IMR-90 (cell line): ENCODE measurements around the gene RAPGEF3. TPM values are rescaled to one million over a fixed set of nuclear protein-coding genes. Genes with fewer than 3 reads are reported as not detected.

Source experiments
- ATAC-seq: fragments of 200-7000 bp; cut with Tn5 transposase; 2 replicates; pipeline ENCODE4 v1.9.1; 2020; ENCODE audit warnings: low read depth, mild to moderate bottlenecking, moderate library complexity
- BruUV-seq: library from RNA; stranded (reverse); fragments of 400-500 nt; replicated peaks from 2 replicates; lab custom pipeline; 2021; lab: Mats Ljungman, UMichigan
- CTCF ChIA-PET: fragments of 300-600 bp; formaldehyde crosslinking; extraction: SDS; loops from one replicate; lab custom pipeline; 2021; ENCODE audit warnings: antibody characterized with exemption; lab: Yijun Ruan, JAX
- POLR2A ChIA-PET: fragments of 300-600 bp; sonication (Branson Sonifier 250); formaldehyde crosslinking; loops from one replicate; lab custom pipeline; 2022; ENCODE audit warnings: antibody characterized with exemption; ENCODE audit not compliant: unreplicated experiment; lab: Charles Lee
- DNase-seq: peaks from one replicate; pipeline ENCODE4 v3.0.0; 2013
- H2AFZ ChIP-seq: replicated peaks from 2 replicates; pipeline ENCODE3; 2013; ENCODE audit warnings: low read length, mild to moderate bottlenecking; ENCODE audit not compliant: poor library complexity
- H2AK5ac ChIP-seq: 2 replicates; pipeline ENCODE4 v1.6.1; 2013; ENCODE audit warnings: low read depth, low read length, inconsistent platforms
- H2AK9ac ChIP-seq: replicated peaks from 2 replicates; pipeline ENCODE3; 2013; ENCODE audit warnings: mild to moderate bottlenecking, low read depth, low read length, moderate library complexity; ENCODE audit not compliant: poor library complexity
- H2BK120ac ChIP-seq: 2 replicates; pipeline ENCODE4 v1.6.1; 2013; ENCODE audit warnings: low read depth, low read length, inconsistent platforms
- H2BK15ac ChIP-seq: 3 replicates; pipeline ENCODE4 v1.6.1; 2013; ENCODE audit warnings: low read depth, low read length, inconsistent platforms
- H2BK20ac ChIP-seq: 2 replicates; pipeline ENCODE4 v1.6.1; 2013; ENCODE audit warnings: low read depth, mild to moderate bottlenecking, inconsistent platforms, low read length, moderate library complexity
- H2BK5ac ChIP-seq: 2 replicates; pipeline ENCODE4 v1.6.1; 2013; ENCODE audit warnings: mild to moderate bottlenecking, low read depth, low read length, inconsistent platforms; ENCODE audit not compliant: poor library complexity, severe bottlenecking
- H3K14ac ChIP-seq: replicated peaks from 2 replicates; pipeline ENCODE4 v1.6.1; 2013; ENCODE audit warnings: low read depth, low read length, inconsistent platforms
- H3K18ac ChIP-seq: 2 replicates; pipeline ENCODE4 v1.6.1; 2013; ENCODE audit warnings: low read depth, low read length, control low read depth
- H3K23ac ChIP-seq: 2 replicates; pipeline ENCODE4 v1.6.1; 2013; ENCODE audit warnings: low read depth, low read length, inconsistent platforms
- H3K27ac ChIP-seq: 2 replicates; pipeline ENCODE4 v1.5.1; 2013; ENCODE audit warnings: mild to moderate bottlenecking, control low read depth, low read length; ENCODE audit not compliant: insufficient read depth
- H3K27me3 ChIP-seq: 2 replicates; pipeline ENCODE4 v1.6.1; 2013; ENCODE audit warnings: low read length; ENCODE audit not compliant: control insufficient read depth, insufficient read depth
- H3K36me3 ChIP-seq: 2 replicates; pipeline ENCODE4 v1.6.1; 2013; ENCODE audit warnings: low read length, mixed read lengths; ENCODE audit not compliant: control insufficient read depth, insufficient read depth
- H3K4ac ChIP-seq: 2 replicates; pipeline ENCODE4 v1.6.1; 2013; ENCODE audit warnings: low read depth, low read length, inconsistent platforms
- H3K4me1 ChIP-seq: 2 replicates; pipeline ENCODE4 v1.6.1; 2013; ENCODE audit warnings: low read length, mixed read lengths; ENCODE audit not compliant: control insufficient read depth, insufficient read depth
- H3K4me2 ChIP-seq: 2 replicates; pipeline ENCODE4 v1.6.1; 2013; ENCODE audit warnings: low read depth, mild to moderate bottlenecking, control low read depth, low read length, moderate library complexity
- H3K4me3 ChIP-seq: 2 replicates; pipeline ENCODE4 v1.5.1; 2013; ENCODE audit warnings: low read depth, mild to moderate bottlenecking, control low read depth, low read length, moderate library complexity; ENCODE audit not compliant: insufficient read depth
- H3K56ac ChIP-seq: 2 replicates; pipeline ENCODE4 v1.6.1; 2013; ENCODE audit warnings: low read length, inconsistent platforms; ENCODE audit not compliant: insufficient read depth; ENCODE audit errors: extremely low read depth
- H3K79me1 ChIP-seq, 2 experiments: 2 replicates each; pipeline ENCODE4 v1.6.1; 2013; ENCODE audit warnings: low read length in 2 of 2, inconsistent platforms in 1 of 2, low read depth in 1 of 2
- H3K9ac ChIP-seq: 2 replicates; pipeline ENCODE4 v1.6.1; 2013; ENCODE audit warnings: low read depth, low read length, control low read depth
- H3K9me1 ChIP-seq: 2 replicates; pipeline ENCODE4 v1.6.1; 2013; ENCODE audit warnings: low read length, inconsistent platforms; ENCODE audit not compliant: insufficient read depth
- H3K9me3 ChIP-seq: 2 replicates; pipeline ENCODE4 v1.6.1; 2013; ENCODE audit warnings: low read length; ENCODE audit not compliant: control insufficient read depth, insufficient read depth
- H4K20me1 ChIP-seq: 2 replicates; pipeline ENCODE4 v1.6.1; 2013; ENCODE audit warnings: low read length, inconsistent platforms; ENCODE audit not compliant: insufficient read depth
- H4K5ac ChIP-seq: 2 replicates; pipeline ENCODE4 v1.6.1; 2013; ENCODE audit warnings: mild to moderate bottlenecking, low read depth, low read length, control low read depth
- H4K8ac ChIP-seq, 2 experiments: 2 replicates each; pipeline ENCODE4 v1.6.1; 2013; ENCODE audit warnings: low read depth in 2 of 2, low read length in 2 of 2, control low read depth in 1 of 2, inconsistent platforms in 1 of 2
- H4K91ac ChIP-seq: 2 replicates; pipeline ENCODE4 v1.6.1; 2013; ENCODE audit warnings: low read depth, low read length, inconsistent platforms; ENCODE audit not compliant: insufficient read depth
- BHLHE40 ChIP-seq: fragments of 150-350 bp; IDR thresholded peaks from 2 replicates; pipeline ENCODE4 v1.6.1; 2016; ENCODE audit warnings: mild to moderate bottlenecking, low read depth, low read length
- FOS ChIP-seq: fragments of 150-350 bp; IDR thresholded peaks from 2 replicates; pipeline ENCODE4 v1.6.1; 2016; ENCODE audit warnings: low read depth, low read length
- MAFK ChIP-seq: IDR thresholded peaks from 2 replicates; pipeline ENCODE4 v1.6.1; 2012; ENCODE audit warnings: low read depth, low read length, improper control_type of control experiment
- RCOR1 ChIP-seq: IDR thresholded peaks from 2 replicates; pipeline ENCODE4 v1.6.1; 2012; ENCODE audit warnings: mild to moderate bottlenecking, low read length, improper control_type of control experiment; ENCODE audit not compliant: insufficient replicate concordance
- WGBS, 2 experiments: methylation state at CpG; one replicate each; pipeline versions ENCODE4 v1.1.5 to v1.1.7; 2013; ENCODE audit warnings: missing lambda C conversion rate in 2 of 2; ENCODE audit not compliant: insufficient read length in 1 of 2; ENCODE audit errors: extremely low coverage in 2 of 2; 5-methylcytosine and 5-hydroxymethylcytosine counted together
- dilution Hi-C: fragments of 300-500 bp; cut with HindIII; formaldehyde crosslinking; loops from one replicate; pipeline ENCODE4 v1.14.3; 2018; ENCODE audit warnings: low sequenced_read_pairs; ENCODE audit not compliant: unreplicated experiment
- in situ Hi-C: fragments of 300-500 bp; cut with MboI; formaldehyde crosslinking; loops from 3 replicates; pipeline ENCODE4 v1.14.3; 2019; ENCODE audit warnings: low sequenced_read_pairs, inconsistent platforms, mixed read lengths
- intact Hi-C: fragments of 100-400 bp; cut with micrococcal nuclease; formaldehyde crosslinking; loops from 2 replicates; pipeline ENCODE4 v1.10.0; 2022
- polyA plus RNA-seq, 3 experiments: library from polyadenylated mRNA; depleted of rRNA; stranded (reverse); fragments of >200 nt; gene quantifications; 2 replicates each; pipeline ENCODE4 v1.2.3, GENCODE V29; 2012; ENCODE audit warnings: low replicate concordance in 1 of 3
- total RNA-seq: library from RNA; depleted of rRNA; stranded (reverse); fragments of >200 nt; gene quantifications from 2 replicates; pipeline ENCODE4 v1.2.3, GENCODE V29; 2012
- TF ChIP-seq, protein P1 (sequence below): fragments of 150-350 bp; IDR thresholded peaks from 2 replicates; pipeline ENCODE4 v1.6.1; 2017; ENCODE audit warnings: mild to moderate bottlenecking, antibody characterized with exemption, low read length, low read depth
- TF ChIP-seq, protein P2 (sequence below): conservative IDR thresholded peaks from 2 replicates; pipeline ENCODE4 v1.5.1; 2012; ENCODE audit warnings: mild to moderate bottlenecking, low read depth, low read length, improper control_type of control experiment

RAPGEF3 gene
- total and polyA plus RNA-seq, 2 of the 4 experiments (the other 2 are of a cell fraction), result 1.3 to 2.0 TPM

DNA sequence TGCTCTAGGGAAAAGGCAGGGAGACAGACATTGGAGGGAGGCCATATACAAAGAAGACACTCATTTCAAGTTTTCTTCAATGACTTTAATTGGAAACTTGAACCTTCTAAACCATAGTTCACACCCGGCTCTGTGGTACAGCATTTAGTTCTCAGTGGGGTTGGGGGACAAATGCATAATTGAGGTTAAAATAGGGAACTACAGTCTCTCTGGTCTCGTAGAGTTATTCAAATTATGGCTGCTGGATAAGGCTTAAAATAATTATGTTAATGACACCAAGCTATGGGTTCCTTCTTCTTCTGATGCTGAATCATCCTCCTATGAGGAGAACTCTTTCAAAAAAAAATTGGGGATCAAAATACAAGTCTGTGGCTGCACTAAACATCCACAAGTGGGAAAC is 49.0 kb downstream of the RAPGEF3 start:
- Histone ChIP-seq H2AK5ac (no peak overlapping the region), H2BK20ac (no peak overlapping the region), H4K91ac (no peak overlapping the region), H3K36me3 (no peaks in the 10 kb centered on the region), H4K20me1 (no peaks in the 10 kb centered on the region), H3K4me1 (no peaks in the 10 kb centered on the region; the same call in 1 of the 2 replicates), H3K27ac (no peak overlapping the region), H3K23ac (no peak overlapping the region), H3K56ac (no peak overlapping the region), H3K4me2 (no peak overlapping the region), H3K79me1 (peaks cover 11 to 18% of the 10 kb centered on the region in 2 experiments; a peak in 3 of 4 replicates), H3K9ac (no peak overlapping the region), H3K9me3 (no peaks in the 10 kb centered on the region), H4K8ac (no peak overlapping the region), H3K18ac (no peak overlapping the region), H3K27me3 (no peaks in the 10 kb centered on the region), H2BK120ac (no peak overlapping the region), H3K4ac (no peak overlapping the region), H4K5ac (no peak overlapping the region), H2AFZ (no peak overlapping the region), H3K9me1 (peaks cover 5% of the 10 kb centered on the region; the same call in 1 of the 2 replicates), H2BK15ac (no peak overlapping the region), H3K14ac (no peak overlapping the region), H2BK5ac (no peak overlapping the region), H2AK9ac (no peak overlapping the region), H3K4me3 (no peak overlapping the region)
- DNase-seq (no peak), ATAC-seq (no peak)
- dilution Hi-C loops (no loop called here), in situ Hi-C loops (loop anchor here (5.0 kb wide), 2 partner anchors 68 to 128 kb away; no protein-coding TSS in a partner anchor), intact Hi-C loops (loop anchor here (10.0 kb wide), 1 partner anchor 455 kb away; no protein-coding TSS in a partner anchor)
- no CpG with 5 or more reads among the region's 2 CpGs for WGBS, 2 experiments
- TF ChIP-seq RCOR1 (no peak), MAFK (no peak), FOS (no peak), BHLHE40 (no peak)
- TF ChIP-seq, protein P1, sequence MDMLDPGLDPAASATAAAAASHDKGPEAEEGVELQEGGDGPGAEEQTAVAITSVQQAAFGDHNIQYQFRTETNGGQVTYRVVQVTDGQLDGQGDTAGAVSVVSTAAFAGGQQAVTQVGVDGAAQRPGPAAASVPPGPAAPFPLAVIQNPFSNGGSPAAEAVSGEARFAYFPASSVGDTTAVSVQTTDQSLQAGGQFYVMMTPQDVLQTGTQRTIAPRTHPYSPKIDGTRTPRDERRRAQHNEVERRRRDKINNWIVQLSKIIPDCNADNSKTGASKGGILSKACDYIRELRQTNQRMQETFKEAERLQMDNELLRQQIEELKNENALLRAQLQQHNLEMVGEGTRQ, result no peak
- TF ChIP-seq, protein P2, sequence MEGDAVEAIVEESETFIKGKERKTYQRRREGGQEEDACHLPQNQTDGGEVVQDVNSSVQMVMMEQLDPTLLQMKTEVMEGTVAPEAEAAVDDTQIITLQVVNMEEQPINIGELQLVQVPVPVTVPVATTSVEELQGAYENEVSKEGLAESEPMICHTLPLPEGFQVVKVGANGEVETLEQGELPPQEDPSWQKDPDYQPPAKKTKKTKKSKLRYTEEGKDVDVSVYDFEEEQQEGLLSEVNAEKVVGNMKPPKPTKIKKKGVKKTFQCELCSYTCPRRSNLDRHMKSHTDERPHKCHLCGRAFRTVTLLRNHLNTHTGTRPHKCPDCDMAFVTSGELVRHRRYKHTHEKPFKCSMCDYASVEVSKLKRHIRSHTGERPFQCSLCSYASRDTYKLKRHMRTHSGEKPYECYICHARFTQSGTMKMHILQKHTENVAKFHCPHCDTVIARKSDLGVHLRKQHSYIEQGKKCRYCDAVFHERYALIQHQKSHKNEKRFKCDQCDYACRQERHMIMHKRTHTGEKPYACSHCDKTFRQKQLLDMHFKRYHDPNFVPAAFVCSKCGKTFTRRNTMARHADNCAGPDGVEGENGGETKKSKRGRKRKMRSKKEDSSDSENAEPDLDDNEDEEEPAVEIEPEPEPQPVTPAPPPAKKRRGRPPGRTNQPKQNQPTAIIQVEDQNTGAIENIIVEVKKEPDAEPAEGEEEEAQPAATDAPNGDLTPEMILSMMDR, result no peak
- POLR2A ChIA-PET, result no interaction called here
- BruUV-seq, result no TSS peak
- CTCF ChIA-PET, result interaction anchor here (0.6 kb wide), 1 partner anchor 11 kb away, joined by 5 read pairs; no protein-coding TSS in a partner anchor
